ENCODE data around the gene GIMAP2.
"Not testable (repeated sequence)": the region's sequence is repeated elsewhere in the genome, so short reads cannot be mapped to it uniquely, and the experiment has no call there.

The GIMAP2 gene

DNA sequence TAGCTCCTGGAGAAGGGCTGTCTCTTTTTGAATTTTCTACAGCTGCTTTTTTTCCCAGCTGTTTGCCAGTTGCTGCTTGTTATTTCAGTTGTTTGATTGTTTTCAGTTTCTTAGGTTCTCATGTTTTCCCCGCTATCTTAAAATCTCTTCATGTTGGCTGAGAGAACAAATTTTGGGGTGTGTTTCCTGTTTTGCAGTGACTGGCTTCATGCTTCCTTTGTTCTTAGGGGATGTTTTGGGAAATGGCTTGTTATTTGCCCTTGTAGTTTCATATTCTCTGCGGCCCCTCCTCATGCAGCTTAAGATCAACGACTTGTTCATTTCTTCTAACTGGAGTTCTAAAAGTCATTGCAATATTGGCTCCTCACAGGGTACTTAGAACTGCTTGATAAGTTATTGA, 8.7 kb upstream of the GIMAP2 start:
- DNase-seq (ENCODE audit: low read depth), result not testable (repeated sequence)

- not testable (repeated sequence) for DNase-seq (ENCODE audit: low read depth)
Measured at GRCh38 chr7:150678601-150679000, 6.9 kb upstream of the GIMAP2 start.

GRCh38 chr7:150680364-150680763, 5.1 kb upstream of the GIMAP2 start:
- not testable (repeated sequence) for DNase-seq (ENCODE audit: low read depth)

DNA sequence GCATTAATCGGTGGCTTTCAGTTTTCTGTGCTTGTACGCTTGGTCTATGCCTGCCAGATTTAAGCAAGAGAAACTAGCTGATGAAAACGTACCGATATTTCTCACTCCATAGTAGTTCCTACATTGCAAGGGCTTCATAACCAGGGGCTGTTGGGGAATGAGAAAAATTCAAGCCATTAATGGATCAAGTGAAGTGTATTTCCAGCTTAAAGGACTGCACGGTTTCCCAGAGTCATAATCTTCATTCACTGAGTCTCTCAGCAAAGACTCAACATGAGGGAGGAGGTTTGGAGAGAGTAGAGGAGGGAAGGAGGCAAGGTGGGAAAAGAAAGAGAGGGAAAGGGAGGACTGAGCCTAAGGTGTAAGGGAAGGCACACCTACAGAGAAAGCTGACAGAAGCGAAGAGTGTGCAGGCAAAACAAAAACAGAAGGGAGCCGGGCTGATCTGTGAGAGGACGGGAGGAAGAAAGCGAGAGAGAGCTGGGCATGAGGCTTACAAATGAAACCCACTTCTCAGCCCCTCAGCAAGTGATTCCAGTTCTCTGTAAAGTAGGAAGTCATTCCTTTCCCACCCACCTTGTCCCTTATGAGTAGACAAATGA, 625 bp downstream of the GIMAP2 start:
- DNase-seq (ENCODE audit: low read depth), result no peak

DNA sequence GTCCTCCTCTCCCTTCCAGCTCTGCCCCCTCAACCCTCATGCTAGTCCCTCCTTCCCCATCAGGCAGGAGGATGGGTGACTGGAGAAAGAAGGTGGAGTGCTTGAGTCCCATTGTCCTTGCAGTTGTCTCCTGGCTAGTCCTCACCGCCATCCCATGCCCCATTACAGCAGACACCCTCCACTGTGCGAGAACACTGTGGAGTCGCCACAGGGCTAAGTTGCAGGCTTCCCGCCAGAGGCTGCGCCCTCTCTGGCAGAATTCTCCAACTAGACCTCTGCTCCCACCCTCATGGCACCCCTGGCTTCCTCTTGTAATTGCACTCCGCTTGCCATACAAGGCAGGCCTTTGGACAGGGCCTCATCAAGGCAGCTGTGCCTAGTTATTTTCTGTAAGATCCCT, 3.1 kb downstream of the GIMAP2 start:
- DNase-seq (ENCODE audit: low read depth), result no peak

- no peak for DNase-seq (ENCODE audit: low read depth)
Measured at GRCh38 chr7:150695654-150696053, 10.1 kb downstream of the GIMAP2 start.

DNA sequence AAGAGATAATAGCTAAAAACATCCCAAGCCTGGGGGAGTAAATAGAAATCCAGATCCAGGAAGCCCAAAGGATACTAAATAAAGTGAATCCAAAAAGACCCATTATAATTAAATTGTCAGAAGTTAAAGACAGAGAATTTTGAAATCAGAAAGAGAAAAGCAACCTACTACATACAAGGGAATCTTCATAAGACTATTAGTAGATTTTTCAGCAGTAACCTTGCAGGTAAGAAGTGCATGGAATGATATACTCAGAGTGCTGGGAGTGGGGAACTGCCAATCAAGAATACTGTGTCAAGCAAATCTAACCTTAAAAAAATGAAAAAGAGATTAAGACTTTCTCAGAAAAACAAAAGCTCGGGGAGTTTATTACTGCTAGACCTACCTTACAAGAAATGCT, 17.7 kb downstream of the GIMAP2 start:
- no peak for DNase-seq (ENCODE audit: low read depth)

GRCh38 chr7:150715293-150715692, 29.8 kb downstream of the GIMAP2 start:
- no peak for DNase-seq (ENCODE audit: low read depth)

DNA sequence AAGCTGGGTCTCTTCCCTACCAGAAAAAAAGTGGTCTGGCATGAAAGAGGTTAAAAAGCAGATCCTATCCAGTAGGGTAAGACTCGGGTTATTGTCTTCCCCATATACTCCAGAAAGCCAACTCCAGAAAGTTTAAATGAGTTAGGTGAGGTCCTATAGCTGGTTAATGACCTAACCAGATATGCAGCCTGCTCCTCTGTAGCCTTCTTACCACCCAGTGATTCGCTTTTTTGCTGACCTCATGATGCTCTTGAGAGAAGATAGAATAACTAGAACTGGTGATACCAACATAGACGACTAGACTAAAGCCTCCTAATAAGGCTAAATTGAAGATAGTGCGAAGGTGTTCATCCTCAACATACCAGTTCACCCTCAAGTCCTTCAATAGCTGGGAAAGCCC, 30.2 kb downstream of the GIMAP2 start:
- DNase-seq (ENCODE audit: low read depth), result no peak

DNA sequence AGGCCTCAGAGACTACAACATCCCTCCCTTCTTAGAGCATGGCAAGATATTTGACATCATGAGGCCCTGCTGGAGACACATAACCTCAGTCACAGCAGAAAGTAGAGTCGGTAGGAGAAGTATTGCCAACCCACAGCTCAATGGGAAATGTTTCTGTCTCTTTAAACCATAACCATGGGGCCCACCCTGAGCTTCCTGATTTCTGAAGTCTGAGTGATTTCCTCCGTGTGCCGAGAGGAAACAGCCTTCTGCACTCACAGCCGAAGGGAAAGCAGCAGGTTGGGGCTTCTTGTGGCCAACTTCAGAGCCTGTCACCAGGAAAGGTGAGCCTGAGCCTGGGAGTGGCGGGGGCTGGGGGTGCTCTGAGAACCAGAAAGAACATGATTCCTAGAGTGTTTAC, 30.9 kb downstream of the GIMAP2 start, which contains the start of gene GIMAP1:
Gene GIMAP1, plus strand, starts transcription at position 246 of the 400 bp plus-strand sequence. CDS start 2,435 bp downstream, outside the sequence.
- no peak for DNase-seq (ENCODE audit: low read depth)

- DNase-seq (ENCODE audit: low read depth), result no peak
Measured at GRCh38 chr7:150716939-150717338, 31.4 kb downstream of the GIMAP2 start.

DNA sequence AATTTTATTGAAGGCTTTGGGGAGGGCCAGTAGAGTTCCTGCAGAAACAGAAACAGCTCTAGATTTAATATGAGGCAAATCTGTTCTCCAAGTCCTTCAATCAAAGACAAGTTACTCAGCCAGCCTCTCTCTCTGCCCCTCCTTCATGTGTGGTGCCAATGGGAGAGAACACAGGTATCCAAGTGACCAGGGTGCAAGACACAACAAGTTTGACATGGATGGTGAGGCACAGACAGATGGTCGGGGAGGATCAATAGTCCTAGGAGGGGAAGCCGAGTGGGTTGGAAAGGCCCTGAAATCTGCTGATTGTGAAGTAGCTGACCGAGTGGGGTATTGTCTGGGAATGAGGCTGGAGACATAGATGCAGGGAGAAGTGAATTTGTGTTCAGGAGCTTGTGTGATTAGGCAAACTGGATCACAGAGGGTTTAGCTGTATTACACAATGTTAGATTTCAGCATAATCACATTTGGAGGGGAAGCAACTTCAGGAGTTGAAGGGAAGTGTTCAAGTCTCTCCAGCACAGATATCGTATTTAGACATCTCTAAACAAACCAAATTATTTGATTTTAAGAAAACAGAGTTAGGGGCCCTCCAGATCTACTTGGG, 32.4 kb downstream of the GIMAP2 start:
- DNase-seq (ENCODE audit: low read depth), result no peak

DNA sequence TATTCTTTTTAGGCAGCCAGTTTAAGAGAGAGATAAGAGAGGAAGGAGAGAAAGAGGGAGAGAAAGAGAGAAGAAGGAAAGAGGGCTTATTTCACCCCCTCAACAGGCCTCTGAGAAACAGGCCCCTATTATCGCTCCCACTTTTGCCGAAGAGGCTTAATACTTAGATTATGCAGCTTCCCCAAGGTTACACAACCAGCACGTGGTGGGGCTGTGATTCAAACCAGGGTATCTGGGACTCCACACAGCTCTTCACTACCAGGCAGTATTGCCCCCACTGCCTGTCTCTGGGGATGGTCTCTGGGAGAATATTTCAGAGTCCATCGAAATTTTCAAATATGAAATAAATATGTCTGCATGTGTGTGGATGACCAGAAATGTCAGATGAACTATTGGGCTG, 33.9 kb downstream of the GIMAP2 start:
- DNase-seq (ENCODE audit: low read depth), result no peak

DNA sequence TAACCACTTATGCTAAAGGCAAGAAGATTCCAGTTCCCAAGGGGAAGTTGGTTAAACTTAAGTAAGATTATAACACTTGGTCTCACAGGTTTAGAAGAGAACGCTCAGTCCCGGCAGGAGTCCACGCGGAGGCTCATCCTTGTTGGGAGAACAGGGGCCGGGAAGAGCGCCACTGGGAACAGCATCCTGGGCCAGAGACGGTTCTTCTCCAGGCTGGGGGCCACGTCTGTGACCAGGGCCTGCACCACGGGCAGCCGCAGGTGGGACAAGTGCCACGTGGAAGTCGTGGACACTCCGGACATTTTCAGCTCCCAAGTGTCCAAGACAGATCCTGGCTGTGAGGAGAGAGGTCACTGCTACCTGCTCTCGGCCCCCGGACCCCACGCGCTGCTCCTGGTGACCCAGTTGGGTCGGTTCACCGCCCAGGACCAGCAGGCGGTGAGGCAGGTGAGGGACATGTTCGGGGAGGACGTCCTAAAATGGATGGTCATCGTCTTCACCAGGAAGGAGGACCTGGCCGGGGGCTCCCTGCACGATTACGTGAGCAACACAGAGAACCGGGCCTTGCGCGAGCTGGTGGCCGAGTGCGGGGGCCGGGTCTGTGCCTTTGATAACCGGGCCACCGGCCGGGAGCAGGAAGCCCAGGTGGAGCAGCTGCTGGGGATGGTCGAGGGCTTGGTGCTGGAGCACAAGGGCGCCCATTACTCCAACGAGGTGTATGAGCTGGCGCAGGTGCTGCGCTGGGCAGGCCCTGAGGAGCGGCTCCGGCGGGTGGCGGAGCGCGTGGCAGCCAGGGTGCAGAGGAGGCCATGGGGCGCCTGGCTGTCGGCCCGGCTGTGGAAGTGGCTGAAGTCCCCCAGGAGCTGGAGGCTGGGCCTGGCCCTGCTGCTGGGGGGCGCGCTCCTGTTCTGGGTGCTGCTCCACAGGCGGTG, 34.7 kb downstream of the GIMAP2 start:
- DNase-seq (ENCODE audit: low read depth), result no peak

- no peak for DNase-seq (ENCODE audit: low read depth)
Measured at GRCh38 chr7:150721970-150722373, 36.5 kb downstream of the GIMAP2 start.

DNA sequence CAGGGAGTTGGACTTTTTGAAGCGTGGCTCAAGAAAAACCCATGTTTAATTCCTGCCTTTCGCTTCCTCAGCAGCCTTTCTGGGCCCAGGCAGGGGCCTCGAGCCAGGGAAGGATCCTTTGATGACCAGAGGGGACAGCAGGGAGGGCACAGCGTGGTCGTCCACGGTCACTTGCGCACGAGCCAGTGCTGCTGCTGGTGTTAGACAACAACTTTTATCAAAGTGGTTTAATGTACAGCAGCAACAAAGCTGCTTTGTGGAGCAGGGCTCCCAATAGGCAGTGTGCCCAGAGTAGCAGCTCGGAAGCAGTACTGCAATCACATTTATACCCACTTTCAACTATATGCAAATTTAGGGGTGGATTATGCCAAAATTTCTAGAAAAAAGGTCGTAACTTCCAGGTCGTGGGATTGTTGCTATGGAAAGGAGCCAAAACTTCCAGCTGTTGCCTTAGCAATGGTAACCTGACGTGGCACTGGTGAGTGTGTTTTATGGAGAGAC, 37.0 kb downstream of the GIMAP2 start:
- DNase-seq (ENCODE audit: low read depth), result no peak

DNA sequence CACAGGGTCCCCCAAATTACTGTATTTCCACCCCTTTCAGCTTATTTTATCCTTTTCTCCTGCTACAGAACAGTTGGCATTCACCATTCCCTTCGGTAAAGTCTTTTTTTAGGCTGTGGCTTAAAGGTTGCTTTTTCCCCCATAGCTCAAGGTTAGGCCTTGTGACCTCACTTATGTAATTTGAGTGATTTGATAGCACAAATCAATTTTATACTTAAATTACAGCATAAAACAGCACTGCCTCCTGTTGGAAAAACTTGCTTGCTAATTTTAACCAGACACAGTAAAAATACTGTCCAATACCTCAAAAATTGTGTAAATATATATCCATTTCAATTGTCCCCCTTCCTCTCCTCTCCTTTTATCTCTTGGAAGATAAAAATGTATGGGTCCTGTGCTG, 38.0 kb downstream of the GIMAP2 start:
- DNase-seq (ENCODE audit: low read depth), result no peak

DNA sequence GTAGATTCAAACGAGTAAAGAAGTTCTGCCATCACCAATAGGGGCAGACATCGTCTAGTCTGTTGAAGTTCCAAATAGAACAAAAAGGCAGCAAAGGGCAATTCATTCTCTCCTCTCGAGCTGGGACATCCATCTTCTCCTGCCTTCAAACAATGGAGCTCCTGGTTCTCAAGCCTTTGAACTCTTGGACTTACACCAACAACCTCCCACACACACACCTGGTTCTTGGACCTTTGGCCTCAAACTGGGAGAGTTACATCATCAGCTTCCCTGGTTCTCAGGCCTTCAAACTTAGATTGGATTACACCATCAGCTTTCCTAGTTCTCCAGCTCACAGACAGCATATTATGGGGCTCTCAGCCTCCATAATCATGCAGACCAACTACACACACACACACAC, 41.9 kb downstream of the GIMAP2 start:
- DNase-seq (ENCODE audit: low read depth), result no peak

DNA sequence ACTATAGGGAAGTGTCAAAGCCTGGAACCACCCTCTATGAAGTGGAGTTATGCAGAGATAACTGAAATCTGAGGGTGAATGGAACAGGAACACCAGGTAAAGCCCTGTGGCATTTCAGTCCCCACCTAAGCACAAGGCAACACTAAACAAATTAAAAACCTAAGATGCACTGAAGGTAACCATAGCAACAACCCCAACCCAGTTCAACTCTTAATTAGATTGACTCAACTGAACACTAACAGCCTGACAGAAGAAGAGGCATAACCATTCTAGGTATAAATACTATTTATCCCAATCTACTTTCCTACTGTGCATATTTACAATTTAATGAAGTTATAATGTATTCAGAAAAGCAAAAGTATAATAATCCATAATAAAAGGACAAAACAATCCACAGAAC, 42.5 kb downstream of the GIMAP2 start:
- no peak for DNase-seq (ENCODE audit: low read depth)

DNA sequence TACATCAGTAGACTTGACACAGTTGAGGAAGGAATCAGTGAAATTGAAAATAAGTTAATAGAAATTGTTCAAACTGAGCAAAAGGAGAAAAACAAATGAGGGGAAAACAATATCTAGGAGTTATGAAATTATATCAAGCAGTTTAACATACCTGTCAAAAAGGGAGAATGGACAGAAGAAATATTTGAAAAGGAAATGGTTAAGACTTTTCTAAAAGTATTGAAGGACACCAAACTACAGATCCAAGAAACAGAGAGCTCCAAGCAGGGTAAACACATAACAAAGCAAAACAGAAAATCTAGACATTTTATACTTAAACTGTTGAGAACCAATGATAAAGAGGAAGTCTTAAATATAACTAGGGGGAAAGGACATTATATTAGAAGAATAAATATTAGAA, 43.1 kb downstream of the GIMAP2 start:
- no peak for DNase-seq (ENCODE audit: low read depth)

- DNase-seq (ENCODE audit: low read depth), result no peak
Measured at GRCh38 chr7:150731916-150732315, 46.4 kb downstream of the GIMAP2 start.

- no peak for DNase-seq (ENCODE audit: low read depth)
Measured at GRCh38 chr7:150732786-150733481, 47.4 kb downstream of the GIMAP2 start.

Measured in stromal cell of bone marrow (primary cell).